ENCODE data around the gene CELF2. TPM values are rescaled to one million over a fixed set of nuclear protein-coding genes. Genes with fewer than 3 reads are reported as not detected.

Gene CELF2
- polyA plus RNA-seq, 1 donor from 2014 or later: 55.5 TPM

DNA sequence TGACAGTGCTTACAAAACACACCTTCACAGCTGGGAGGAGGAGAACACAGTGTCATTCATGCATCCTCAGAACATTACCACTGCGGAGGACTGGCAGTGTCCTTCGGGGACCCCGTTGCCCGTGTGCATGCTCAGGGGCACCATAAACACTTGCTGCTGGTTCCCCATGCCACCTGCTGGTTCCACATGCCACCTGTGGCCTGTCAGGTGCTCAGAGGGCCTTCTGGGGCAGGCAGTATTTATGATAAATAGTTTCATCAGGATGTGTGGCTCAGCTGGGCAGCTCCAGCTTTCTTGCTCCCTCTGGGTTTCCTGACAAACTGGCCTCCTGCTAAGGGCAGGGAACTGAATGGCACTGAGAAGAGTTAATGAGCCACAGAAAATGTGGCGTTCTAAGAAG is 32.1 kb downstream of the CELF2 start:
- Histone ChIP-seq H3K27ac (ENCODE audit: low read length) (no peak overlapping the region), H3K4me2 (ENCODE audit: low read length) (no peak overlapping the region), H4K20me1 (ENCODE audit: insufficient read depth) (no peaks in the 10 kb centered on the region), H2AFZ (ENCODE audit: low read depth, low read length) (no peak overlapping the region), H3F3A (ENCODE audit: insufficient read depth, low read length, poor library complexity, severe bottlenecking) (no peaks in the 10 kb centered on the region), H3K36me3 (ENCODE audit: insufficient read depth, low read length) (no peaks in the 10 kb centered on the region), H3K27me3 (ENCODE audit: insufficient read depth, low read depth, low read length) (no peaks in the 10 kb centered on the region), H3K9me3 (ENCODE audit: low read length) (no peaks in the 10 kb centered on the region), H3K4me3 (ENCODE audit: low read length) (no peak overlapping the region), H3K79me2 (replicated peaks; ENCODE audit: insufficient read depth, low read length) (peaks cover 20% of the 10 kb centered on the region), H3K9ac (ENCODE audit: low read length) (no peak overlapping the region), H3K9me2 (ENCODE audit: insufficient read depth, low read length) (no peaks in the 10 kb centered on the region)
- TF ChIP-seq EZH2 (IDR thresholded peaks at IDR 0.05; ENCODE audit: borderline replicate concordance, insufficient read depth, low read length, poor library complexity, severe bottlenecking) (no peak), POLR2AphosphoS5 (IDR thresholded peaks at IDR 0.05) (no peak), TAF1 (IDR thresholded peaks at IDR 0.05; ENCODE audit: low read depth) (no peak), EP300 (conservative IDR thresholded peaks at IDR 0.05; ENCODE audit: poor library complexity, severe bottlenecking) (no peak), REST (IDR thresholded peaks at IDR 0.05; ENCODE audit: borderline replicate concordance) (no peak), RAD21 (conservative IDR thresholded peaks at IDR 0.05) (no peak), SMC3 (conservative IDR thresholded peaks at IDR 0.05; ENCODE audit: poor library complexity) (no peak), MXI1 (conservative IDR thresholded peaks at IDR 0.05; ENCODE audit: poor library complexity, severe bottlenecking) (no peak)
- TF ChIP-seq, protein P1, sequence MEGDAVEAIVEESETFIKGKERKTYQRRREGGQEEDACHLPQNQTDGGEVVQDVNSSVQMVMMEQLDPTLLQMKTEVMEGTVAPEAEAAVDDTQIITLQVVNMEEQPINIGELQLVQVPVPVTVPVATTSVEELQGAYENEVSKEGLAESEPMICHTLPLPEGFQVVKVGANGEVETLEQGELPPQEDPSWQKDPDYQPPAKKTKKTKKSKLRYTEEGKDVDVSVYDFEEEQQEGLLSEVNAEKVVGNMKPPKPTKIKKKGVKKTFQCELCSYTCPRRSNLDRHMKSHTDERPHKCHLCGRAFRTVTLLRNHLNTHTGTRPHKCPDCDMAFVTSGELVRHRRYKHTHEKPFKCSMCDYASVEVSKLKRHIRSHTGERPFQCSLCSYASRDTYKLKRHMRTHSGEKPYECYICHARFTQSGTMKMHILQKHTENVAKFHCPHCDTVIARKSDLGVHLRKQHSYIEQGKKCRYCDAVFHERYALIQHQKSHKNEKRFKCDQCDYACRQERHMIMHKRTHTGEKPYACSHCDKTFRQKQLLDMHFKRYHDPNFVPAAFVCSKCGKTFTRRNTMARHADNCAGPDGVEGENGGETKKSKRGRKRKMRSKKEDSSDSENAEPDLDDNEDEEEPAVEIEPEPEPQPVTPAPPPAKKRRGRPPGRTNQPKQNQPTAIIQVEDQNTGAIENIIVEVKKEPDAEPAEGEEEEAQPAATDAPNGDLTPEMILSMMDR (IDR thresholded peaks at IDR 0.05; ENCODE audit: poor library complexity, severe bottlenecking): no peak

GRCh38 chr10:11050301-11051287 is 32.9 kb downstream of the CELF2 start:
- Histone ChIP-seq H2AFZ (ENCODE audit: low read depth, low read length) (no peak overlapping the region), H3K9me2 (ENCODE audit: insufficient read depth, low read length) (no peaks in the 10 kb centered on the region), H3K9me3 (ENCODE audit: low read length) (no peaks in the 10 kb centered on the region), H3F3A (ENCODE audit: insufficient read depth, low read length, poor library complexity, severe bottlenecking) (no peaks in the 10 kb centered on the region), H3K79me2 (replicated peaks; ENCODE audit: insufficient read depth, low read length) (peaks cover 20% of the 10 kb centered on the region), H4K20me1 (ENCODE audit: insufficient read depth) (no peaks in the 10 kb centered on the region), H3K4me2 (ENCODE audit: low read length) (no peak overlapping the region), H3K4me3 (ENCODE audit: low read length) (peak overlapping the region; percentile 8), H3K9ac (ENCODE audit: low read length) (no peak overlapping the region), H3K36me3 (ENCODE audit: insufficient read depth, low read length) (no peaks in the 10 kb centered on the region), H3K27ac (ENCODE audit: low read length) (peak overlapping the region; percentile 32), H3K27me3 (ENCODE audit: insufficient read depth, low read depth, low read length) (no peaks in the 10 kb centered on the region)
- TF ChIP-seq REST (IDR thresholded peaks at IDR 0.05; ENCODE audit: borderline replicate concordance): peak; percentile 50
- TF ChIP-seq SMC3 (conservative IDR thresholded peaks at IDR 0.05; ENCODE audit: poor library complexity): no peak
